WTC11 (cell line): ENCODE measurements around the gene ACR. TPM values are rescaled to one million over a fixed set of nuclear protein-coding genes. Genes with fewer than 3 reads are reported as not detected.

Experiments used
- ATAC-seq: fragments of 200-7000 bp; cut with Tn5 transposase; 2 replicates; pipeline ENCODE4 v1.10.0; 2021; ENCODE audit warnings: mild to moderate bottlenecking, moderate library complexity
- CTCF ChIA-PET: fragments of 300-600 bp; sonication (Branson Sonifier 250); formaldehyde crosslinking; loops from one replicate; lab custom pipeline; 2021; ENCODE audit warnings: antibody characterized with exemption; lab: Charles Lee
- POLR2A ChIA-PET: fragments of 350-600 bp; sonication (Branson Sonifier 250); formaldehyde crosslinking; loops from one replicate; lab custom pipeline; 2021; ENCODE audit warnings: antibody characterized with exemption; lab: Charles Lee
- DNase-seq: peaks from one replicate; pipeline ENCODE4 v3.0.0; 2021; ENCODE audit warnings: low spot score
- H3K27ac Mint-ChIP-seq: 2 replicates; pipeline ENCODE4 v1.8.0; 2021; ENCODE audit warnings: mixed read lengths
- H3K27me3 Mint-ChIP-seq: 2 replicates; pipeline ENCODE4 v1.8.0; 2021; ENCODE audit warnings: low read depth, mild to moderate bottlenecking, moderate library complexity, mixed read lengths
- H3K36me3 Mint-ChIP-seq: 2 replicates; pipeline ENCODE4 v1.8.0; 2021; ENCODE audit warnings: mixed read lengths
- H3K4me1 Mint-ChIP-seq: 2 replicates; pipeline ENCODE4 v1.8.0; 2022; ENCODE audit warnings: mixed read lengths
- H3K4me3 Mint-ChIP-seq: 2 replicates; pipeline ENCODE4 v1.8.0; 2021; ENCODE audit warnings: mild to moderate bottlenecking, moderate library complexity, mixed read lengths
- H3K9me3 Mint-ChIP-seq: 2 replicates; pipeline ENCODE4 v1.8.0; 2021; ENCODE audit warnings: mixed read lengths
- CREB1 ChIP-seq: sonication (generic); formaldehyde crosslinking; IDR thresholded peaks from 2 replicates; pipeline ENCODE4 v1.8.0; 2023; ENCODE audit warnings: mild to moderate bottlenecking, missing genetic modification reagents
- GABPB1 ChIP-seq: sonication (generic); formaldehyde crosslinking; IDR thresholded peaks from 2 replicates; pipeline ENCODE4 v1.8.1; 2023; ENCODE audit warnings: mild to moderate bottlenecking, missing genetic modification reagents
- JAZF1 ChIP-seq: fragments of 250-450 bp; sonication (Bioruptor Pico); IDR thresholded peaks from 2 replicates; pipeline ENCODE4 v1.9.0; 2021; ENCODE audit warnings: moderate library complexity, mild to moderate bottlenecking, inconsistent platforms
- KAT7 ChIP-seq: sonication (generic); formaldehyde crosslinking; IDR thresholded peaks from 2 replicates; pipeline ENCODE4 v1.8.1; 2023; ENCODE audit warnings: missing genetic modification reagents, mild to moderate bottlenecking, borderline replicate concordance
- MYBL2 ChIP-seq: sonication (generic); formaldehyde crosslinking; IDR thresholded peaks from 2 replicates; pipeline ENCODE4 v1.8.1; 2023; ENCODE audit warnings: mild to moderate bottlenecking, moderate library complexity, missing genetic modification reagents
- NFYB ChIP-seq: sonication (generic); formaldehyde crosslinking; conservative IDR thresholded peaks from 2 replicates; pipeline ENCODE4 v1.8.0; 2022; ENCODE audit warnings: low read depth, missing genetic modification reagents
- NR1H2 ChIP-seq: sonication (generic); formaldehyde crosslinking; IDR thresholded peaks from 2 replicates; pipeline ENCODE4 v1.9.0; 2021; ENCODE audit warnings: mild to moderate bottlenecking, moderate library complexity, missing genetic modification reagents
- NR2C2 ChIP-seq: sonication (generic); formaldehyde crosslinking; IDR thresholded peaks from 2 replicates; pipeline ENCODE4 v1.8.0; 2022; ENCODE audit warnings: mild to moderate bottlenecking, missing genetic modification reagents
- SMAD4 ChIP-seq: sonication (generic); formaldehyde crosslinking; IDR thresholded peaks from 2 replicates; pipeline ENCODE4 v1.8.0; 2022; ENCODE audit warnings: mild to moderate bottlenecking, missing genetic modification reagents
- SOX15 ChIP-seq: fragments of 250-450 bp; sonication (Bioruptor Pico); IDR thresholded peaks from 2 replicates; pipeline ENCODE4 v1.9.0; 2021; ENCODE audit warnings: mild to moderate bottlenecking
- ZNF121 ChIP-seq: sonication (generic); formaldehyde crosslinking; IDR thresholded peaks from 2 replicates; pipeline ENCODE4 v1.8.0; 2023; ENCODE audit warnings: missing genetic modification reagents
- total RNA-seq: library from RNA; stranded (reverse); gene quantifications from 3 replicates; pipeline ENCODE4 v1.2.3, GENCODE V29; 2021
- TF ChIP-seq, protein P1 (sequence below): fragments of 250-450 bp; sonication (Bioruptor Pico); IDR thresholded peaks from 2 replicates; pipeline ENCODE4 v1.9.0; 2021; ENCODE audit warnings: moderate library complexity, mild to moderate bottlenecking, inconsistent platforms, borderline replicate concordance
- TF ChIP-seq, protein P2 (sequence below): sonication (generic); formaldehyde crosslinking; IDR thresholded peaks from 2 replicates; pipeline ENCODE4 v1.8.1; 2022; ENCODE audit warnings: low read depth, missing genetic modification reagents, borderline replicate concordance
- TF ChIP-seq, protein P3 (sequence below): sonication (generic); formaldehyde crosslinking; IDR thresholded peaks from 2 replicates; pipeline ENCODE4 v1.8.0; 2022; ENCODE audit warnings: mild to moderate bottlenecking, missing genetic modification reagents

The ACR gene
- total RNA-seq, 1 experiment from 2014 or later = 0.46 TPM

DNA sequence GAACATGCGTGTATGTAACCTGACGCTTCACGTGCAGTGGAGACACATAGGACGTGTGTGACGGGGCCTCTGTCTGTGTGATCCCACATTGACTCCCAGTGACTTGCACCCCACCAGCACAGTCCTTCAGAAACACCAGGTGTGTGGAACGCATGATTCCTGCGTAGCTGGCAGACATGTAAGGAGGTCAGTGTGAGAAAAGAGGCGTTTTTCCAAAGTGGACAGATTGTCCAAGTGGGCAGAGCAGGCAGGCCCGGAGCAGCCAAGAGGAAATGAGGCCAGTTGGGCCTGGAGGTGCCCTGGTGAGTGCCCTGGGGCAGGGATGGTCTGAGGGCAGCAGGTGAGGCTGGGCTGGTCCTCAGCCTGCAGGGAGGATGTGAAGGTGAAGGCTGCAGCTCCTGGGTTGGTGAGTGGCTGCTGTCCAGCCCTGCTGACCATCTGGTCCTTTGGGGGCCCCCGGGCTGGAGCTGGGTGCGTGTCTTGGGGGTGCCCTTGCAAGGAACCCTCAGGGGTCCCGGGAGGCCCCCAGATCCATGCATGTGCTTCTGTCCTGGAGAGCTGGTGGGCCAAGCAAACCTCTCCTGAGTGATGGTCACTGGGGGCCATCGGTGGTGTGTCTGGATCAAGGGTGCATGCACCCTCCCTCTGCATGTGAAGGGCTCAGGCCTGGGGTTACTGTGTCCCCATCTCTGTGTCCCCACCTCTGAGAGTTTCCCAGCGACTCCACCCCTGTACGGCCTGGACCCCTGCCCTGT, 38.8 kb upstream of the ACR start:
- ATAC-seq = no peak
- H3K4me3 Mint-ChIP-seq = peak overlapping the region; percentile 44
- H3K36me3 Mint-ChIP-seq = no peaks in the 10 kb centered on the region
- DNase-seq = peak; percentile 6
- POLR2A ChIA-PET = interaction anchor here (1.3 kb wide), 1 partner anchor 173 kb away, joined by 3 read pairs; the partner anchor contains the start of gene SCO2
- TF ChIP-seq NR1H2 (no peak), SMAD4 (CRISPR knock-in tag) (no peak), NFYB (CRISPR knock-in tag) (no peak), MYBL2 (CRISPR knock-in tag) (no peak), NR2C2 (CRISPR knock-in tag) (no peak), ZNF121 (no peak), JAZF1 (CRISPR knock-in tag) (no peak), KAT7 (no peak), SOX15 (CRISPR knock-in tag) (no peak)
- TF ChIP-seq, protein P1, sequence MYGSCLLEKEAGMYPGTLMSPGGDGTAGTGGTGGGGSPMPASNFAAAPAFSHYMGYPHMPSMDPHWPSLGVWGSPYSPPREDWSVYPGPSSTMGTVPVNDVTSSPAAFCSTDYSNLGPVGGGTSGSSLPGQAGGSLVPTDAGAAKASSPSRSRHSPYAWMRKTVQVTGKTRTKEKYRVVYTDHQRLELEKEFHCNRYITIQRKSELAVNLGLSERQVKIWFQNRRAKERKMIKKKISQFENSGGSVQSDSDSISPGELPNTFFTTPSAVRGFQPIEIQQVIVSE (CRISPR knock-in tag) = no peak
- TF ChIP-seq, all 79 proteins: peak for 0
- Mint-ChIP-seq H3K27me3 (peaks cover 37% of the 10 kb centered on the region), H3K4me1 (peaks cover 8% of the 10 kb centered on the region), H3K27ac (no peak overlapping the region; the same call in 1 of the 2 replicates), H3K9me3 (no peaks in the 10 kb centered on the region)
- CTCF ChIA-PET = interaction anchor here (0.6 to 5.3 kb wide), 30 partner anchors 10 to 357 kb away, joined by 3 to 78 read pairs (median 6); partner anchors contain the start of genes ARSA, CHKB, SCO2 and SYCE3

DNA sequence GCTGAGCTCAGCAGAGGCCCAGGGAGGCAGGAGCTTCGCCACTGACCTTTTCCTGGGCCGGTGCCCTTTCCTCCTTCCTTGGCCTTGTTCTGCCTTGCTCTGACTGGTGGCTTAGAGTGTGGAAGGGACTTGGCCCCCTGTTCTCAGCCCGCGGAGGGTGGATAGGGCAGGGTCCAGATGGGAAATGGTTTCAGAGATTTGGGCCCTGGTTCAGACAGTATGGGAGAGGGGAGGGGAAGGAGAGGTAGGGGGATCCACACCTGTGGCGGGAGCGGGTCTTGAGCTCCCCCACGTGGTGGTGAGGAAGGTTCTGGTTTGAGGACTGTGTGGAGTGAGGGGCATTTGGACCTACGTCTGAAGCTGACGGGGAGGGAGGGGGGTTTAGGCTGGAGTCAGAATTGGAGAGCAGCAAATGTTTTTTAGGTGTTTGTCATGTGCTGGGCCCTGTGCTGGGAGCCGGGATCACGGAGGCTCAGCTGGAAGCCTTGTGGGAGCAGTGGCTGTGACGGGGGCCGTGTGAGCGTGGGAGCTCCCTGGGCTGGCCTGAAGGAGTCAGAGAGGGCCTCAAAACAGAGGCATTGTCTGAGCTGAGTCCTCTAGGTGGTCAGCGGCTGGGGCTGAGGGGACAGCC, 38.1 kb upstream of the ACR start:
- H3K27ac Mint-ChIP-seq = no peak overlapping the region
- peak; percentile 55 for DNase-seq

DNA sequence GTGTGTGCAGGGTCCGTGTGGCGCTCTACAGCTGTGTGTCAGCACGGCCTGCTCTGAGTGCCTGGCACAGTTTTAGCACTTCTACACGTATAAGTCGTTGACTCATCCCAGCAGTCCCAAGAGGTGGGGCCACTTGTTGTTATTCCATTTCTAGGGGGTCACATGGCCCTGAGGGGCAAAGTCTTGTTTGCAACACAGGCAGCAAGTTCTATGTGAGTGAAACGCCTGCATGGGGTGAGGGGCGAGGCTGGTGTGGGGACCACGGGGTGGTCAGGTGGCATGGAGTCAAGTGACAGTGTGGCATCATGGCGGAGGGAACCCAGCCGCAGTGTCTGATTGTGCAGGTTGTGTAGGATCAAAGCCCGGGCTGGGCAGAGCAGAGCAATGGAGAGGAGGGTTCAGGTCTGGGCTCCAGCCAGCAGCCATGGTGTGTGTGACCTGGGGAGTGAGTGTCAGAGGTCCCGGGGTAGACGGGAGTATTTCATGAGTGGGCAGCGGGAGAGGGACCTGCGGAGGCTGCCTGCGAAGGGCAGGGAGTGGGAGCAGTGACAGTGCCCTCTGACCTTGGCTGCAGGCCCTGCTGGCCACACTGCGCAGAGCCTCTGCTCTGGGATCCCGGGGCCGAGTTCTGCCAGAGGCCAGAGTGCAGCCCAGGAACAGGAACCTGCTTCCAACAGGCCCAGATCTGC, 37.5 kb upstream of the ACR start:
- Mint-ChIP-seq H3K4me3 (no peak overlapping the region), H3K27ac (0 out of 2 replicates have a peak overlapping the region, but pooled peaks have one; percentile 11), H3K27me3 (peaks cover 37% of the 10 kb centered on the region), H3K36me3 (no peaks in the 10 kb centered on the region), H3K9me3 (no peaks in the 10 kb centered on the region), H3K4me1 (peaks cover 8% of the 10 kb centered on the region)
- DNase-seq (peak; percentile 8), ATAC-seq (no peak)
- ChIA-PET CTCF (interaction anchor here (0.5 to 5.3 kb wide), 35 partner anchors 9 to 552 kb away, joined by 3 to 78 read pairs (median 6); partner anchors contain the start of genes ARSA, CHKB, LMF2 and NCAPH2), POLR2A (interaction anchor here (1.3 kb wide), 1 partner anchor 175 kb away, joined by 3 read pairs; the partner anchor contains the start of gene SCO2)
- TF ChIP-seq, protein P2, sequence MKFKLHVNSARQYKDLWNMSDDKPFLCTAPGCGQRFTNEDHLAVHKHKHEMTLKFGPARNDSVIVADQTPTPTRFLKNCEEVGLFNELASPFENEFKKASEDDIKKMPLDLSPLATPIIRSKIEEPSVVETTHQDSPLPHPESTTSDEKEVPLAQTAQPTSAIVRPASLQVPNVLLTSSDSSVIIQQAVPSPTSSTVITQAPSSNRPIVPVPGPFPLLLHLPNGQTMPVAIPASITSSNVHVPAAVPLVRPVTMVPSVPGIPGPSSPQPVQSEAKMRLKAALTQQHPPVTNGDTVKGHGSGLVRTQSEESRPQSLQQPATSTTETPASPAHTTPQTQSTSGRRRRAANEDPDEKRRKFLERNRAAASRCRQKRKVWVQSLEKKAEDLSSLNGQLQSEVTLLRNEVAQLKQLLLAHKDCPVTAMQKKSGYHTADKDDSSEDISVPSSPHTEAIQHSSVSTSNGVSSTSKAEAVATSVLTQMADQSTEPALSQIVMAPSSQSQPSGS = no peak
- TF ChIP-seq GABPB1 (CRISPR knock-in tag) = 0 out of 2 replicates have a peak, but pooled peaks have one; percentile 12
- TF ChIP-seq, protein P3, sequence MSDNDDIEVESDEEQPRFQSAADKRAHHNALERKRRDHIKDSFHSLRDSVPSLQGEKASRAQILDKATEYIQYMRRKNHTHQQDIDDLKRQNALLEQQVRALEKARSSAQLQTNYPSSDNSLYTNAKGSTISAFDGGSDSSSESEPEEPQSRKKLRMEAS = 0 out of 2 replicates have a peak, but pooled peaks have one; percentile 9

More for the DNA sequence above, 38.1 kb upstream of the ACR start:
- ChIA-PET CTCF (interaction anchor here (0.5 to 5.3 kb wide), 38 partner anchors 9 to 552 kb away, joined by 3 to 78 read pairs (median 6); partner anchors contain the start of genes ARSA, CHKB, LMF2 and NCAPH2), POLR2A (interaction anchor here (1.3 kb wide), 1 partner anchor 174 kb away, joined by 3 read pairs; the partner anchor contains the start of gene SCO2)
- Mint-ChIP-seq H3K4me1 (peaks cover 8% of the 10 kb centered on the region), H3K36me3 (no peaks in the 10 kb centered on the region), H3K27me3 (peaks cover 37% of the 10 kb centered on the region), H3K9me3 (no peaks in the 10 kb centered on the region), H3K4me3 (peak overlapping the region; percentile 7)
- TF ChIP-seq, protein P3 = peak; percentile 15; the same call in 1 of the 2 replicates
- TF ChIP-seq CREB1 = no peak
- ATAC-seq = peak; percentile 85
